Islet of Langerhans (tissue), 1 donor: ENCODE measurements around the gene CD22.

Source experiments
- FAIRE-seq: peaks from one replicate; lab custom pipeline; 2011; peaks lifted over from hg19 to GRCh38; lab: Jason Lieb, UNC

Gene CD22

DNA sequence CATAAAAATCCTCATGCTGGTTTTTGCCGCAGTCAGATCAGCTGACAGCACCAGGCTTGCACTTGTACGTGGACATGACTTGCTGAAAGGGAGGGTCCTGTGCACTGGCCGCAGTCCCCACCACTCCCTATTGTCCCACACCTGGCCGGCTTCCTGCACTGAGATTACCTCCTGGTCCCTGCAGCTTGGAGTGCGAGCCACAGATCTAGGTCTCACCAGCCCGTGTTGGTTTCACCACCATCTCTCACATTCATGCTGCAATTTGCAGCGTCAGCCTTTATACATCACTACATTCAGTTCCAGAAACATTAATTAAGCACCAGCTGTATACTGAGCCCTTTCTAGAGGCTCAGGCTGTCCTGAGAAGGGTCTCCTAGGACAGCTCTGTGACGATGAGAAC, 15.0 kb upstream of the CD22 start:
- no peak for FAIRE-seq

DNA sequence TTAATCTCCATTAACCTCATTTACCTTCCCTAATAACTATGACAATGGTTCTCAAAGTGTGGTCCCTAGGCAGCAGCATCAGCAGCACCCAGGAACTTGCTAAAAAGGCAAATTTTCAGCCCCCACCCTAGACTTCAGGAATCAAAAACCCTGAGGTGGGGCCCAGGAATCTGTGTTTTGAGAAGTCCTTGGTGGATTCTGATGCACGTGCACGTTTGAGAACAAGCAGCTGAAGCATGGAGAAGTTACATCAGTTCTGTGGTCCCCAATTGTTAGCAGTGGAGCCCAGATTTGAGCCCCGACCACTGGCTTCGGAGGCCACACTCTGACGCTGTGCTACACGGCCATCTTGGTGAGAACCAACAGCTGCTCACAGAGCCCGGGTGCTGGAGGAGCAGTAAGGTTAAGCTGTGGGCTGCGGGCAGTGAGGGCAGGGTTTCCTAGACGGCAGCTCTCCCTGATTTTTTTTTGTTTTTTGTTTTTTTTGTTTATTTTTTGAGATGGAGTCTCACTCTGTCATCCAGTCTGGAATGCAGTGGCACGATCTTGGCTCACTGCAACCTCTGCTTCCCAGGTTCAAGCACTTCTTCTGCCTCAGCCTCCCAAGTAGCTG, 14.0 kb upstream of the CD22 start:
- no peak for FAIRE-seq

DNA sequence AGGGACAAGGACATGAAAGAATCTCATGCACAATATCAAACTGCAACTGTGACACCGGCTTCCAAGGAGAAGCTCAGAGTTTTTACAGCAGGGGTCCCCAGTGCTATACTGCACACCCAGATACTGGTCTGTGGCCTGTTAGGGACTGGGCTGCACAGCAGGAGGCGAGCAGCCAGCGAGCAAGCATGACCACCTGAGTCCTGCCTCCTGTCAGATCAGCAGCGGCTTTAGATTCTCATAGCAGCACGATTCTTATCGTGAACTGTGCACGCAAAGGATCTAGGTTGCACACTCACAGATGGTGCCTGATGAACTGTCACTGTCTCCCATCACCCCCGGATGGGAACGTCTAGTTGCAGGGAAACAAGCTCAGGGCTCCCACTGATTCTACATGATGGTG, 13.1 kb upstream of the CD22 start:
- no peak for FAIRE-seq

DNA sequence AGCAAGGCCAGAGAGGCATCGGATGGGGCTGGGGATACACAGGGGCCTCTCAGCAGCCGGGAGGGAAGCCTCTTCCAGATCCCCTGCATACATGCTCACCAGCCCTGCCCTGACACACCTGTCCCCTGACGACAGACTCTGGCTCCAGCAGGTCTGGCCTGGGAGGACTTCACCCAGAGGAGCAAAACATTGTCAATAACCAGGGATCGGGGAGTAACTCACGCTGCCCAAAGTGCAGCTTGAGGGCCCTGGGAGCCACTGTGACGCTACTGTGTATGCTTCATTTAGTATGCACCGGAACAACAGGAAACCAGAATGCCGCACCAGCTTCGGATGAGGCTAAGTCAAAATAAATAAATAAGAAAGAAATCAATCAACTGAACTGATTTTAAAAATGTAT, 12.4 kb upstream of the CD22 start:
- no peak for FAIRE-seq

DNA sequence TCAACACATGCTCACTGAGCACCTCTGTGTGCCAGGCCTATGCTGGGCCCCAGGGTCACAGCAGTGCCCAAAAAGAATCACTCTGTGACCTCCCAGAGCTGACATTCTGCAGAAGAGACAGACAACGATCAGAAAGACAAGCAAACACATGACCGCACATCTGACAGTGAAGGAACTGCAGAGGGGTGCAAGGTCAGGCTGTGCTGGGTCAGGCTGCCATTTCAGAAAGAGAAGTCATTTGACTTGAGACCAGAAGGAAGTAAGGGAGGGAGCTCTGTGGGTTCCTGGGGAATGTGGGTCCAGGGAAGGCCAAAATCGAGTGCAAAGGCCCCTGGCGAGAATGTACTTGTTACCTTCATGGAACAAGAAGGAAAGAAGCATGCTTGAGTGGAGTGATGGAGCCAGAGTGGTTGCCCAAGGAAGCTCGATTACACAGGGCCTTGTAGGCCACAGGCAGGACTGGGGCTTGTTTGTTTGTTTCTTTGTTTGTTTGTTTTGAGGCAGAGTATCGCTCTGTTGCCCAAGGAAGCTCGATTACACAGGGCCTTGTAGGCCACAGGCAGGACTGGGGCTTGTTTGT, 11.4 kb upstream of the CD22 start:
- FAIRE-seq = no peak

DNA sequence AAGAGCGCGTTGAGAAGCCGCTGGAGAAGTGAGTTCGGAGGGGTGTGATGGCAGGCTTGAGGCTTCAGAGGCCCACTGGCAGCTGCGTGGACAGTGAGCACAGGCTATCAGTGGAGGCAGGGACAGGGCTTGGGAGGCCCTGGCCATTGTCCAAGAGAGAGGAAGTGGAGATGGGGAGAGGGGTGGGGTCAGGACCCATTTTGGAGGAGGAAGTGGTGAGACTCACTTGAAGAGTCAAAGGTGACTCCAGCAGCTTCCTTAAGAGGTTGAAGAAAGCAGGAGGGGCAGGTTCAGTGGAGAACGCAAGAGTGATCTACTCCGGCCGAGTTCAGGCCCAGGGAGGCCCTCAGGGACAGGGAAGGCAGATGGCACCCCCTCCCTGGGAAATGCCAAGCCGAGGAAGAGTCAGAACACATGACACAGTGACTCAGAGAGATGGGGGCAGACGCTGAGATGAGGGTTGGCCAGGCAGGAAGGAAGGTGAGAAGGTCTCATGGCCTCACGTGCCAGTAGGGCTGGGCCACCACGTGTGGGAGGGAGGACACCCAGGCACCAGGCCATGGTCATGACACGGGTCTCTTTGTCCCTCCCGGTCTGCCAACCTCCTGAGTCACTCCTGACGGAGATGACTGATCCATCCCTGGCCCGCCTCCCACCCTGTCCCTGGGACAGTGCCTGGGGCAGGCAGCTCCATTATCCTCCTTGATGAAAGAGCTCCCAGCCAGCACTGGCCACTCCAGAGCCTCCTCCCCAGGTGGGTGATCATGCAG, 10.1 kb upstream of the CD22 start:
- no peak for FAIRE-seq

DNA sequence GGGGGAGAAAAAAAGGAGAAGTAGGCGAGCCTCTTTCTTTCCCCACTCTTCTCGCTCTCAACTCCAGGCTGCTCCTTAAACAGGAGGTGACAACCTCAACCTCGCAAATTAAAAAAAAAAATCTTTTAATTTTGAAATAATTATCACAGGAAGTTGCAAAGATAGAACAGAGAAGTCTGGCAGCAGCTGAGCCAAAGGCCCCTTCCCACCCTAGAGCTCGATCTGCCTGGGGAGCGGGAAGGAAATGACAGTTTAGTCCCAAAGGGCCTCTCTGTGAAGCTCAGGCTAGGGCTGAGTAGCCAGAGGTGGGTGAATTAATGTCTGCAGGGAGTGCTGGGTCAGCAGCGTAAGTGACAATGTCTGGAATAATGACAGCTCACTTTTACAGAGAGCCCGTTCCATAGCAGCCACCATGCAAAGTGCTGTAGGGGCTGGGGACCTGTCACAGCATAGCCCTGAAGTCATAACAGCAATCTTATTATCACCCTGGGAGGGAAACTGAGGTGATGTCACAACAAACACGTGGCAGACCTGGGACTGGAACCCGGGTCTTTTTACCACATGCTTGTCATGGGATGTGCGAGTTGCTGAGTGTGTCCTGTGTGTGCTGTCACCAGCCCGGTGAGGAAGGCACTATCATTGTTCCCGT, 8.8 kb upstream of the CD22 start:
- FAIRE-seq = no peak

DNA sequence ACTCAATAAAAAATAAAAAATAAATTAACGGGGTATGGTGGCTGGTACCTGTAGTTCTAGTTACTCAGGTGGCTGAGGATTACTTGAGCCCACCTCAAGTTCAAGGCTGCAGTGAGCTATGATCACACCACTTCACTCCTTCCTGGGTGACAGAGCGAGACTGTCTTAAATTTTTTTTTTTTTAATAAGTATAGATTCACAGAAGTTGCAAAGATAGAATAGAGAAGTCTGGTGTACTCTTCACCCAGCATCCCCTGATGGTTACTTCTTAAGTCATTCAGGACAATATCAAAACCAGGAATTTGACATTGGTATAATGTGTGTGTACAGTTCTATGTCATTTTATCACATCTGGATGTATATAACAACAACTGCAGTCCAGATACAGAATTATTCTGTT, 7.7 kb upstream of the CD22 start:
- FAIRE-seq = no peak

DNA sequence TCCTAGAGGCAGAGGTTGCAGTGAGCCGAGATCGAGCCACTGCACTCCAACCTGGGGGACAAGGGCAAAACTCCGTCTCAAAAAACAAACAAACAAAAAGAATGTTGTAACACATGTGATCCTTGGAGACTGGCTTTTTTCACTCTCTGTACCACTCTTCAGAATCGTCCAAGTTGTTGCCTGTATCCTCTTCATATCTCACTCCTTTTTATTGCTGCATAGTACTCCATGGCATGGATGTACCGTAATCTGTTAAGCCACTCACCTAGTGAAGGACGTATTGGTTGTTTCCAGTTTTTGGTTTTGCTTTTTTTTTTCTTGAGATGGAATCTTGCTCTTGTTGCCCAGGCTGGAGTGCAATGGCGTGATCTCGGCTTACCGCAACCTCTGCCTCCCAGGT, 7.0 kb upstream of the CD22 start:
- no peak for FAIRE-seq

DNA sequence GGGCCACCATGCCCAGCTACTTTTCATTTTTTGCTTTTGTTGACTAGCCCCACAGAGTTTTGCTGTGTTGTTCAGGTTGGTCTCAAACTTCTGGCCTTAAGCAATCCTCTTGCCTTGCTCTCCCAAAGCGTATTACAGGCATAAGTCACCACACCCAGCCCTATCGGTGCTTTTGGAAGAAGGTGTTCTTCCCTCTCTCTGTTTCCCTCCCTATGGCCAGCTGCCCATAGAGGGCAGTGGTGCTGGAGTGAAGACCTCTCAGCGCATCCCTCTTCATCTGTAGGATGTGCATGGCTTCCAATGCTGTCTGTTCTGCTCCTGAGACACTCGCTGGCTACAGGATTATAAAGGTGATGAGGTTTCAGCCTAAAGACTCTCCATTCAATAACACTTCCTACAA, 1.3 kb upstream of the CD22 start:
- FAIRE-seq = no peak

DNA sequence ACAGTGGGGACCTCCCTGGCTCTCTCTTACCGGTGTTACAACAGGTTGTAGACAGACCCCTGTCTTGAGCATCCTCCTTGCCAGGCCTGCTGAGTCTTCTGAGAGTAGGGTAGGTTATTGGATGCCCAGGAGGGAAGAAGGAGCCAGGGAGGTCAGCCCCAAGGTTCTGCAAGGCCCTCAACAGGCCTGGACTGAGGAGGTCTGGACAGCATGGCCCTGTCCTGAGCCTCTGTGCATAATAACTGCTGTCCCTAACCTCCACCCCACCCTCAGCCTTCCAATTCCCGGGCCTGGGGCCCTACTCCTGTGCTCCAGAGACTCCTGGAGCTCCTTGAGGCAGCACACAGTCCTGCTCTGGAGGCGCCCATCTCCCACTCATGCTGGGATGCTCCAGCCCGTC, 336 bp downstream of the CD22 start:
- FAIRE-seq = no peak

DNA sequence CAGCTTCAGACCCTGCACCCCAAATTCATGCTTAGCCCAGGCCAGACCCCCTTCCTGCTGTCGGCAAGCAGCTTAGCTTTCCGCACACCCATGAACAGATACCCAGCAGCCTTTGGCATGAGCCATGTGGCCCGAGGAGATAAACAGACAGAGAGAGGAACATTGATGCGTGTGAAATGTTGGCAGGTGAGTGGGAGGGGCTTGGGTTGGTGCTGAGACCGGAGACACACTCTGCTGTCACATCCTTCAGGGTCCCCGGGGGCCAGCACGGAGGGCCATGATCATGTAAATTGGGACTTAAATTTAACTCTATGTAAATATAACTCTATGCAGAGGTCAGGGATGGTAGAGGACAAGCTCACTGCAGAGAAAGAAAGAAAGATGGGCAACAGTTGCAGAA, 1.5 kb downstream of the CD22 start:
- no peak for FAIRE-seq

DNA sequence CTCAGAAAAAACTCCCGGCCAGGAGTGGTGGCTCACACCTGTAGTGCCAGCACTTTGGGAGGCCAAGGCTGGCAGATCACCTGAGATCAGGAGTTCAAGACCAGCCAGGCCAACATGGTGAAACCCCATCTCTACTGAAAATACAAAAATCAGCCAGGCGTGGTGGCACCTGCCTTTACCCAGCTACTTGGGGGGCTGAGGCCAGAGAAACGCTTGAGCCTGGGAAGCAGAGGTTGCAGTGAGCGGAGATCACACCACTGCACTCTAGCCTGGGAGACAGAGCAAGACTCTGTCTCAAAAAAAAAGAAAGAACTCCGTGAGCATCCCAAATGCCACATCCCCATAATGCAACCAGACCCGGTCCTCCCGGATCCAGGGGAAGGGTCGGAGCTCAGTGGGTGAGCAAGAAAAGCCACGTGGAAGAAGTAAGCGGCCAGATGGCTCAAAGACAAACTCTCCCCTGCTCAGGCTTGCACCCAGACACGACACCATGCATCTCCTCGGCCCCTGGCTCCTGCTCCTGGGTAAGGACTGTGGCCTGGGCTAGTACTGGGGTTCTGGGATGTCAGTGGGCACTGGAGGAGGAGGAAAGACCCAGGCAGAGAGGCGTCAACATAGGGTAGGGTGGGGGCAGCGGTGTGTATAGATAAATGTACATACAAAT, 2.7 kb downstream of the CD22 start:
- FAIRE-seq = no peak

DNA sequence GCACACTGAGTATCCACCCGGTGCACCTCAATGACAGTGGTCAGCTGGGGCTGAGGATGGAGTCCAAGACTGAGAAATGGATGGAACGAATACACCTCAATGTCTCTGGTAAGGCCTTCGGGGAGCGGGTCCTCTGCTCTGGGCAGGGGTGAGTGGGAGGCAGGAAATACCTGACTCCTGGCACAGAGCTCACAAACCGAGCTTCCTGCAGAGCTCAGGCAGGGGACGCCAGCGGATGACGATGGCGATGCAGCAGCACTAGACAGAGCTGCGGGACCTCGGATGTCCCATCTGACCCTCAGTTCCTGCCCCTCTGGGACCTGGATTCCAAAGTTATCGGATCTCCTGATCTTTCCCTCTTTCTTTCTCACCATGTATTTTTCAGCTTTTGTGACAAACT, 3.8 kb downstream of the CD22 start:
- no peak for FAIRE-seq

DNA sequence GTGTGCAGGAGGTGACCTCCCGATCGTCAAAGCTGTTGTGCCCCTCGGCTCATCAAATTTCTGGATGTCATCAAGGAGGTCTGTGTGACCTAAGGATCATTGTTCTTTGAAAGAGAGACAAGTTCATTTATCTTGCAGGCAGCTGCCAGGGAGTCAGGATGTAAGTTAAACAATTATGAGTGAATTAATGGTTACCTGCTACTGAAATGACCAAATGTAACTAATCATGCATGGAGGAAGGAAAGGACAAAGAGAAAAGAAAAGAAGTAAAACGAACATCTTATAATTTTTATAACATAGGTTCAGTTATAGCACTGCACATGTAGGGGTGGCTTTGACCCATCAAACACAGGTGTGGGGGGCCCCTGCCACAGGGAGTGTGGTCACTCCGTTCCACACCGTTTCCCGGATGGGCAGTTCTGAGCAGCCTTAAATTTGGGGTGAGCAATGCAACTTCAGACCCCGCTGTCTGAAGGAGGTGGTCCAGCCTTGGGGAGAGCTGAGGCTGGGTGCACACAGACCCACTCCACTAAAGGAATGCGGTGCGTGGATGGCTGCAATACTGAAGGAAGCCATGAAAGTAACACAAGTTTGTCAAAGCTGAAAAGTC, 5.3 kb downstream of the CD22 start:
- FAIRE-seq = no peak

DNA sequence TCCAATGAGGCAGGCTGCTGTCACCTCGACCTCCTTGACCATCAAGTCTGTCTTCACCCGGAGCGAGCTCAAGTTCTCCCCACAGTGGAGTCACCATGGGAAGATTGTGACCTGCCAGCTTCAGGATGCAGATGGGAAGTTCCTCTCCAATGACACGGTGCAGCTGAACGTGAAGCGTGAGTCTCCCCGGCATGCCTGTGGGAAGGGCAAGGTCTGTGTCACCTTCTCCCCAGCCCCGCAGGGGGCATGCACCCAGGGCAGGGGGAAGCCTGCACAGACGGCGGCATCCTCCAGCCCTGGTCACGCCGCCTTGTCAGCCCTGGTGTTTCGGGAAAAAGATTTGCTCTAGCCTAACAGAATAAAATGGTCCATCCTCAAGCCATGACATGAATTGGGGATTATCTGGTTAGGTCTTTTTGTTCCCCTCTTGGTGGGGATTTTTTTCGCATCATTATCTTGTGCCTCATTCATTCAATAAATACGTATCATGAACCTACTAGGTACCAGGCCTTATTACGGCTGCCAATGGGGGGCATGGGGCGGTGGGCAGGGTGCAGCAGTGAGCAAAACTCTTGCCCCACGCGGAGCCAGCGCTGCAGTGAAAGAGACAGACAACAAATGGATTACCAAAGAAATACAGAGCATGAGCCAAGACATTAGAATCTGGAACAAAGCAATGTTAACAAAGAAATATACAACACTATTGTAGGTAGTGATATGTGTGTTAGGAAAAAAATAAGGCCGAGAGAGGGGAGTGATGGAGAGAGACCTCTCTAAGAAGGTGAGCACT, 7.4 kb downstream of the CD22 start:
- no peak for FAIRE-seq

DNA sequence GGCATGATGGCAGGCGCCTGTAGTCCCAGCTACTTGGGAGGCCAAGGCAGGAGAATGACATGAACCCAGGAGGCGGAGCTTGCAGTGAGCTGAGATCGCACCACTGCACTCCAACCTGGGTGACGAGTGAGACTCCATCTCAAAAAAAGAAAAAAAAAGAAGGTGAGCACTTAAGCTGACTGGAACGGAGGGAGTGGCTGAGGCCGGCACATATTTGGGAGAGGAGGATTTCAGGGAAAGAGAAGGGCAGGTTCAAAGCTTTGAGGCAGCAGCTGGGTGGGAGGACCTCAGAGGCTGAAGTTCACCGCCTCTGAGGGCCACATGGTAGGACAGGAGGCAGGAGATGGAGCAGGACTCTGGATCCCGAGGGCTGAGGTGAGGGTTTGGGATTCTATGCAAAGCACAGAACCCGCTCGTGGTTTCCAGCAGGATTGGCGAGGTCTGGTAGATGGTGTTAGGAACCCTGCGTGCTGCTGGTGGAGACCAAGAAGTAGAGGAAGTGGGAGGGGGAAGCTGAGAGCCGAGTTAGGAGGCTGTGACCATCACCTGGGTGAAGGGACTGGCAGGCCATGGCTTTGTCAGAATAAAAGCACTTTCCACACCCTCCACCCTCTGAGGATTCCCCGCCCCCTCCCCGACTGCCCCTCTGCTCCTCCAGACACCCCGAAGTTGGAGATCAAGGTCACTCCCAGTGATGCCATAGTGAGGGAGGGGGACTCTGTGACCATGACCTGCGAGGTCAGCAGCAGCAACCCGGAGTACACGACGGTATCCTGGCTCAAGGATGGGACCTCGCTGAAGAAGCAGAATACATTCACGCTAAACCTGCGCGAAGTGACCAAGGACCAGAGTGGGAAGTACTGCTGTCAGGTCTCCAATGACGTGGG, 8.4 kb downstream of the CD22 start:
- no peak for FAIRE-seq

DNA sequence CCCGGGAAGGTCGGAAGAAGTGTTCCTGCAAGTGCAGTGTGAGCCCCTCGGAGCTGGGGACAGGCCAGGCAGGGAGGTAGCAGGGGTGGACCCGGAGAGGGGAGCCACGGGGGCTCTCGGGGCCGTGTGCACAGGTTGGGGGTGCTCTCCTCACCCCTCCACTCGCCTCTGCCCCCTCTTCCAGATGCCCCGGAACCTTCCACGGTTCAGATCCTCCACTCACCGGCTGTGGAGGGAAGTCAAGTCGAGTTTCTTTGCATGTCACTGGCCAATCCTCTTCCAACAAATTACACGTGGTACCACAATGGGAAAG, 9.0 kb downstream of the CD22 start:
- FAIRE-seq = no peak

DNA sequence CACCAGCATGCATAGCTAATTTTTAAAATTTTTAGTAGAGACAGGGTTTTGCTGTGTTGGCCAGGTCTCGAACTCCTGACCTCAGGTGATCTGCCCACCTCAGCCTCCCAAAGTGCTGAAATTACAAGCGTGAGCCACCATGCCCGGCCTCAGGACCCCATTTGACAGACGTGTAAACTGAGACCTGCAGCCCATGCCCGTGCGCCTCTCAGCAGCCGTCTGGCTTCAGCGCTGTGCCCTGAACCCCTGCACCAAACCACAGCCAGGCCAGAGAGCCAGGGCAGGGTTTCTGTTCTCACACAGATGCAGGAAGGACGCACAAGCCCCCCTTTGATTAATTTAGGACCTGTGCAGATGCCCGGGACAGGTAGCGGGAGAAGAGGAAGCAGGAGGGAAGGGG, 11.4 kb downstream of the CD22 start:
- no peak for FAIRE-seq

DNA sequence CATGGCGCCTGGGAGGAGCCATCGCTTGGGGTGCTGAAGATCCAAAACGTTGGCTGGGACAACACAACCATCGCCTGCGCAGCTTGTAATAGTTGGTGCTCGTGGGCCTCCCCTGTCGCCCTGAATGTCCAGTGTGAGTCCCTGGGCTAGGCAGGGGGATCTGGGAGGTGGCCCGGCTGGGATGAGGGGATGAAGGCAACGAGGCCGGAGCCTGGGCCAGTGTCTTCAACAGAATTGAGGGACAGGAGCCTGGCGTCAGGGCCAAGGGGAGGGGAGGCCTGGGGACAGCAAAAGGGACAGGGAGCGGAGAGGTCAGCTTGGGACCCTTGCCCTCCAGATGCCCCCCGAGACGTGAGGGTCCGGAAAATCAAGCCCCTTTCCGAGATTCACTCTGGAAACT, 12.0 kb downstream of the CD22 start:
- no peak for FAIRE-seq
